GM12878 (cell line): ENCODE measurements around the gene PCDHGB2. TPM values are rescaled to one million over a fixed set of nuclear protein-coding genes. Genes with fewer than 3 reads are reported as not detected.
A peak's percentile ranks its signal among the peaks of the same experiment; 100 is the strongest.

Experiments used
- BCL11A ChIP-seq: IDR thresholded peaks from 2 replicates; pipeline ENCODE4 v1.6.1; 2011; ENCODE audit warnings: low read depth, low read length
- BHLHE40 ChIP-seq, 2 experiments: fragments of 450-650 bp in 1 of 2; IDR thresholded peaks; 2 replicates each; pipeline ENCODE4 v1.6.1; 2011 to 2017; ENCODE audit warnings: low read depth in 2 of 2, borderline replicate concordance in 1 of 2, improper control_type of control experiment in 1 of 2, low read length in 1 of 2, mild to moderate bottlenecking in 1 of 2
- E4F1 ChIP-seq: fragments of 450-650 bp; IDR thresholded peaks from 2 replicates; pipeline ENCODE4 v1.6.1; 2018; ENCODE audit warnings: borderline replicate concordance, mild to moderate bottlenecking; ENCODE audit not compliant: partially characterized antibody
- FOXK2 ChIP-seq: fragments of 450-650 bp; IDR thresholded peaks from 2 replicates; pipeline ENCODE4 v1.6.1; 2017; ENCODE audit warnings: mild to moderate bottlenecking, moderate library complexity
- GABPA ChIP-seq: IDR thresholded peaks from 2 replicates; pipeline ENCODE4 v1.6.1; 2014; ENCODE audit warnings: antibody characterized with exemption, low read depth, mild to moderate bottlenecking, inconsistent platforms
- HSF1 ChIP-seq: fragments of 150-350 bp; IDR thresholded peaks from 2 replicates; pipeline ENCODE4 v1.6.1; 2014; ENCODE audit warnings: mild to moderate bottlenecking, low read depth, low read length
- IRF4 ChIP-seq: IDR thresholded peaks from 2 replicates; pipeline ENCODE4 v1.6.1; 2011; ENCODE audit warnings: low read depth, low read length
- KDM1A ChIP-seq: fragments of 200-600 bp; sonication (generic); IDR thresholded peaks from 2 replicates; pipeline ENCODE4 v1.6.1; 2016; ENCODE audit warnings: borderline replicate concordance
- PBX3 ChIP-seq: IDR thresholded peaks from 2 replicates; pipeline ENCODE4 v1.6.1; 2011; ENCODE audit warnings: mild to moderate bottlenecking, low read depth, low read length, moderate library complexity; ENCODE audit not compliant: insufficient replicate concordance
- RAD21 ChIP-seq: IDR thresholded peaks from 2 replicates; pipeline ENCODE4 v1.6.1; 2011; ENCODE audit warnings: mild to moderate bottlenecking, low read depth, low read length, moderate library complexity; ENCODE audit not compliant: insufficient read depth
- RFX5 ChIP-seq: IDR thresholded peaks from 2 replicates; pipeline ENCODE4 v1.6.1; 2011; ENCODE audit warnings: low read depth, low read length, improper control_type of control experiment
- SUZ12 ChIP-seq: fragments of 200-600 bp; sonication (generic); IDR thresholded peaks from one replicate; pipeline ENCODE4 v1.6.1; 2018; ENCODE audit warnings: antibody characterized with exemption, mild to moderate bottlenecking; ENCODE audit not compliant: unreplicated experiment
- TCF12 ChIP-seq: IDR thresholded peaks from 2 replicates; pipeline ENCODE4 v1.6.1; 2011; ENCODE audit warnings: low read depth, mild to moderate bottlenecking, low read length
- TCF7 ChIP-seq: IDR thresholded peaks from 2 replicates; pipeline ENCODE4 v1.6.1; 2014; ENCODE audit warnings: antibody characterized with exemption, borderline replicate concordance
- USF2 ChIP-seq: IDR thresholded peaks from 2 replicates; pipeline ENCODE4 v1.6.1; 2011; ENCODE audit warnings: low read depth, low read length, improper control_type of control experiment, borderline replicate concordance
- YY1 ChIP-seq: IDR thresholded peaks from 2 replicates; pipeline ENCODE4 v1.6.1; 2011; ENCODE audit warnings: low read depth, mild to moderate bottlenecking, low read length
- ZZZ3 ChIP-seq: IDR thresholded peaks from 2 replicates; pipeline ENCODE4 v1.6.1; 2011; ENCODE audit warnings: low read depth; ENCODE audit not compliant: control insufficient read depth, insufficient read length
- polyA plus RNA-seq, 11 experiments: library from polyadenylated mRNA; depleted of rRNA in 4 of 11; unstranded in 6 of 11; stranded (reverse) in 5 of 11; fragments of >200 nt; fragmentation: Nextera tagmentation in 4 of 11; fragmentation: Illumina TruSeq in 1 of 11; extraction: Ambion mirVana in 4 of 11; extraction: Trizol in 1 of 11; gene quantifications; 1 replicate in 1 of 11; 2 replicates in 10 of 11; pipeline versions ENCODE4 v1.2.1 to v1.2.3, GENCODE V29; 2011 to 2016; ENCODE audit warnings: inconsistent platforms in 2 of 11, missing spikeins in 2 of 11, low read depth in 1 of 11
- total RNA-seq, 4 experiments: library from RNA; depleted of rRNA in 3 of 4; stranded (reverse); fragments of >200 nt in 3 of 4; fragmentation: Illumina TruSeq in 1 of 4; extraction: Trizol in 1 of 4; gene quantifications; 2 replicates each; pipeline versions ENCODE4 v1.2.1 to v1.2.3, GENCODE V29; 2013 to 2021

The PCDHGB2 gene
- total and polyA plus RNA-seq, 10 of the 15 experiments (the other 5 are each of a cell fraction or from before 2014, with no cell fraction given): 0.06 to 0.38 (median 0.19) TPM; not detected in 2

GRCh38 chr5:141326088-141326854, 33.5 kb upstream of the PCDHGB2 start (continued):
- TF ChIP-seq YY1: 0 out of 2 replicates have a peak, but pooled peaks have one; percentile 17
- TF ChIP-seq FOXK2: no peak
- no peak for TF ChIP-seq ZZZ3
- TF ChIP-seq E4F1: no peak
- TF ChIP-seq GABPA: no peak
- TF ChIP-seq SUZ12: no peak
- peak; percentile 78 for TF ChIP-seq RAD21
- no peak for TF ChIP-seq BCL11A
- TF ChIP-seq TCF12: no peak
- TF ChIP-seq RFX5: no peak
- TF ChIP-seq BHLHE40 (IDR thresholded peaks at IDR 0.05; ENCODE audit: borderline replicate concordance in 1 of 2, low read depth in 2 of 2, low read length in 1 of 2): no peak
- no peak for TF ChIP-seq USF2
- peak; percentile 38; the same call in 1 of the 2 replicates for TF ChIP-seq IRF4
- no peak for TF ChIP-seq TCF7
- TF ChIP-seq KDM1A: no peak
- no peak for TF ChIP-seq HSF1
- no peak for TF ChIP-seq PBX3
